ENCODE results near the gene MAD1L1. TPM values are rescaled to one million over a fixed set of nuclear protein-coding genes. Genes with fewer than 3 reads are reported as not detected.

MAD1L1 gene
- total RNA-seq, 2 donors from 2014 or later: 34.2 to 53.5 TPM

DNA sequence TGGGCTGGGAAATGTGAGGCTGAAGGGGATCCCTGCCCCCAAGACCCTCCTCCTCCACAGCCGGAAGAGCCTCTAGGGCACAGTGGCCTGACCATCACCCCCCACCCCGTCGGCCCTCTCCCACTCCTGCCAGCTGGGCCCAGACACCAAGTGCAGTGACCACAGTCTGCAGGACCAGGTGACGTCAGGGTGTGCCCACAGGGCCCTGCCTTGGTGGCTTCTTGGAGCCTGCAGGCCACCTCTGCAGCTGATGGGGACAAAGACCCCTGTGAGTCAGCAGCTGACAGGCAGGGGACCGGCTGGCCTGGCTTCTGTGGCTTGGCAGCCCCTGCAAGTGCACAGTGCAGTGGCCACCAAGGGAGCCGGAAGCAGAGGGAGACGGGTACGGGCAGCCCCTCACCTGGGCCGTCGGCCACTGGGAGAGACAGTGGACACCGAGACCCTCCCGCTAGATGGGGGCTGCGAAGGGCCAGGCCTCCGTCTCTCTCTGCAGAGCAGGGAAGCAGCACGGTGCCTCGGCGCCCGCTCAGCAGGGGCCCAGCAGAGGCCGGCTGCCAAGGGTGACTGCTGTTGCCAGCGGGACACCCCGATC is 288.0 kb downstream of the MAD1L1 start:
- DNase-seq (ENCODE audit: low spot score in 2 of 2): no peak
- H3K9me3 Mint-ChIP-seq: no peaks in the 10 kb centered on the region
- ATAC-seq: no peak
- H3K27ac Mint-ChIP-seq: peak overlapping the region in 1 of 2 donors; percentile 72
- no peaks in the 10 kb centered on the region for H3K36me3 Mint-ChIP-seq

DNA sequence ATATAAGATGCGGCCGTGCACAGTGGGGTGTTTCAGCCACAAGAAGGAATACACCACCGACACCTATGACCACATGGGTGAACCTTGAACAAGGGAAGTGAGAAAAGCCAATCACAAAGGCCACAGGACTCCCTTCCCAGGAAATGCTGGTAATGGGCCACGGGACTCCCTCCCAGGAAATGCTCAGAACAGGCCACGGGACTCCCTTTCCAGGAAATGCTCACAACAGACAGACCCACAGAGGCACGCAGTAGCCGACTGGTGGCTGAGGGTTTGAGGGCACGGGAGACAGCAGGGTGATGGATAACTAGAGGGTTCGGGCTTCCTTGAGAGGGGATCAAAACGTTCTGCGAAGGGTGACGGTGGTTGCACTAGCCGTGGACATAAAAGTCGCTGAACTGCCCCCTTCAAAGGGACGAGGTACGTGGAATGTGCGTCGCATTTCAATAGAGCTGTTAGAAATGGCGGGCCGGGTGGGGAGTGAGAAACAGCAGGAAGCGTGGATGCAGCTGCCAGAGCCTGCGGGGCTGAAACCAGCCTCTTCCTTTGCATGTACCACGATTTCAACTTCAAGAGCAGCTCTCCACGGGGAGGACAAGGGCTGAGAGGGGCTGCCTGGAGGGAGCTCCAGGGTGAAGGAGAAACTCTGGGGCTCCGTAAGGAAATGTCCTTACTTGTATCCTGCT is 288.7 kb downstream of the MAD1L1 start:
- Mint-ChIP-seq H3K27ac (peak overlapping the region; percentile 55 to 72), H3K9me3 (no peaks in the 10 kb centered on the region), H3K36me3 (peaks cover under 1 to 3% of the 10 kb centered on the region in 2 donors)
- peak in 1 of 2 donors; percentile 74 for DNase-seq (ENCODE audit: low spot score in 2 of 2)
- ATAC-seq: no peak

DNA sequence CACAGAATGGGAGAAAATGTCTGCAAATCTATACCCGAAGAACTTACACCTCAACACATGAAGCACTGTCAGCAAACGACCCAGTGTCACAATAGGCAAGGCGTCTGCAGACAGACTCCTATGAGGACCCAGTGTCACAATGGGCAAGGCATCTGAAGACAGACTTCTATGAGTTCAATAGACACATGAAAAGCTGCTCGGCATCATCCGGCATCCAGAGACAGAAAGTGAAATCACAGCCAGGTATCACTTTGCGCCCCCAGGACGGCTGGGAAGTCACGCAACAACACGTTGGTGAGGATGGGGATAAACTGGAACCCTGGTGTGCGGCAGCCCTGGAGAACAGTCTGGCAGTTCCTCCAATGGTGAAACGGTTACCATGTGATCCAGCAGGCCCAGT is 289.4 kb downstream of the MAD1L1 start:
- Mint-ChIP-seq H3K27ac (peak overlapping the region in 1 of 2 donors; percentile 72), H3K9me3 (no peaks in the 10 kb centered on the region), H3K36me3 (peaks cover 7 to 9% of the 10 kb centered on the region in 2 donors)
- DNase-seq (ENCODE audit: low spot score in 2 of 2) (no peak), ATAC-seq (no peak)

DNA sequence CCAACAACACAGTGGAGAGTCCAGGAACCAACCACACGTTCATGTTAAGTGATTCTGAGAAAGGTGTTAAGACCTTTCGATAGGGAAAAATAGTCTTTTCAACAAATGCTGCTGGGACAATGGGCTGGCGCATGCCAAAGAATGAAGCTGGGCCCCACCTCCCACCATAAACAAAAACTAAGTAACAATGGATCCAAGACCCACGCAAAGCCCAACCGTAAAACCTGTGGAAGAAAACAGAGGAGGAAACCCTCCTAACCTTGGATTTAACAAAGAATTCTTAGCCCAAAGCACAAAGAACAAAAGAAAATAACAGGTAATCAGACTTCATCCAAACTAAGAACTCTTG is 289.8 kb downstream of the MAD1L1 start:
- ATAC-seq (no peak), DNase-seq (ENCODE audit: low spot score in 2 of 2) (no peak)
- Mint-ChIP-seq H3K27ac (peak overlapping the region in 1 of 2 donors; percentile 72), H3K36me3 (peaks cover 11 to 12% of the 10 kb centered on the region in 2 donors), H3K9me3 (no peaks in the 10 kb centered on the region)

DNA sequence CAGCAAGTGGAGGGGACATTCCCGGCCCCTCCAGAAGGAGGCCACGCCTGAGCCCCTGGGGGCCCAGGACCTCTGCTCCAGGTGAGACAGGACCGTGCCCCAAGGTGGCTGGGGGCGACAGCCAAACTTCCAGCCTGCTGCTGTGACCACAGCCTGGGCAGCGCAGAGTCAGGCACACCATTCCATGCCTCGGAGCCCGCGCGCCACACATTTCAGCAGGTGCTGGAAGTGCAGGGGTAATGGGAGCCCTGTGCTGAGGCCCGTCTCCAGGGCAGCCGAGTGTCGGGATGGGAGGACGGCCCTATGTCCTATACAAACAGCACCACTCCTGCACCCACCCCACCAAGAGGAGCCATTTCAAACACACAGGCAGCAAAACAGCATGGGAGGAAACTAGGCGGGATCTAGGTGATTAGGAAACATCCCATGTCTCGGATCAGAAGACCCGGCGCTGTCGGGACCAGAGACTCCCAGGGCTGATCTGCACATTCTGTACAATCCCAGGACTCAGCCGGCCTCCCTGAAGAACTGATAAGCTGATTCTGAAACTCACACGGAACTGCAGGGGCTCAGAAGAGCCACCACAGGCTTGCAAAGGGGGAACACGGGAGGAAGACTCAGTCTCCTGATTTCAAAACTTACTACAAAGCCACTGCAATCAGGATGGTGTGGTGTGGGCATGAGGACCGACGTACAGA is 290.4 kb downstream of the MAD1L1 start:
- Mint-ChIP-seq H3K9me3 (no peaks in the 10 kb centered on the region), H3K36me3 (peaks cover 12% of the 10 kb centered on the region in 2 donors), H3K27ac (peak overlapping the region in 1 of 2 donors; percentile 72)
- no peak for ATAC-seq
- DNase-seq (ENCODE audit: low spot score in 2 of 2): no peak

DNA sequence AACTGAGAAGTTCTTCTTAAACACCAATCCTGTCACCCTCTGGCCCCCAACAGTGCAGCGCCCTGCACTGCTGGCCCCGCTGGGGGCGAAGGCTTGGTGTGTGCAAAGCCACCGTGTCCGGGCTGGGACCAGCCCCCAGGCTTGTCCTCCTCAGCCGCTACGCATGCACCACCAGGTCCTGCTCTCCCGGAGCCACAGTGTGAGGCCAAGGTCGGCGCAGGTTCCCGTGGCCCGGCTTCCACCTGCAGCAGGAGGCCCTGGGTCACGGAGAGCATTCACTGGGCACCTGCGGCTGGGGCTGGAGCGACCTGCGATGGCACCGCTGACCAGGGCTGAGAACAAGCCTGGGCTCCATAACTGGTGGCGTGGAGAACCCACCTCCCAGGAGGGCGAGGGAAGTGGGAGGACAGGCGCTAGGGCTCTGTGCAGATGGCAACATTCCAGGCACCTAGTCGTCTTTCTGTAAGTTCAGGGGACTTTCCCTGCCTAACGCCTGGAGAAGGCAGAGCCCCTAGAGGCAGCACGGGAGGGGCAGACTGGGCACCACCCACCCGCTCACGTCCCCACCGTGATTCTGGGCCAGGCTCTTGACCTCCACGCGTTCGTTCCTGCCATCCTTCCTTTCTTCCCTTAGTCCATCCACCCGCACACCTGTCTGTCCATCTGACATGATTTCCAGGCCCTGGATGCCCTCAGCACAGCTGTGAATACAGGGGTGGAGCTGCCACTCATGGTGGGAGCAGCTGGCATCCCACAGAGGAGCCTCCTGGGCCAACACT is 291.1 kb downstream of the MAD1L1 start:
- DNase-seq (ENCODE audit: low spot score in 2 of 2): no peak
- H3K36me3 Mint-ChIP-seq: peaks cover 12% of the 10 kb centered on the region in 2 donors

DNA sequence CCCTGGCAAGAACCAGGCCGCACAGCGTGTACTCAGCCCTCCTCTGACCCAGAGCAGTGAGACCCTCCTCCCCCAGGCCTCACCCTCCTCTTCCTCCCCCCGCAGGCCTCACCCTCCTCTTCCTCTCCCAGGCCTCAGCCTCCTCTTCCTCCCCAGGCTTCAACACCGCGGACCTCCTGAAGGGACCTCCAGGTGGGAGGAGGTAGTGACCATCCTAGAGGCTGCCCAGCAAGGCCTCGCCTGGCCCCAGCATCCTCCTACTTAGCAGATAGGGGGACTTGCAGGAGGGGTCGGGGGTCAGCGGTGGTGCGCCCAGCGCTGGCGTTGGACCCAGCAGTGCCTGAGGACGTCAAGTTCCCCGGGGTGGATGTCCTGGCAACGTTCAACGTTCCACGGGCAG is 291.9 kb downstream of the MAD1L1 start:
- Mint-ChIP-seq H3K9me3 (no peaks in the 10 kb centered on the region), H3K27ac (peak overlapping the region; percentile 68 to 93), H3K36me3 (peaks cover 12% of the 10 kb centered on the region in 2 donors)
- DNase-seq (ENCODE audit: low spot score in 2 of 2) (no peak), ATAC-seq (peak; percentile 17 to 25)

More for the DNA sequence above, 291.1 kb downstream of the MAD1L1 start:
- Mint-ChIP-seq H3K9me3 (no peaks in the 10 kb centered on the region), H3K27ac (peak overlapping the region in 1 of 2 donors; percentile 93)
- no peak for ATAC-seq

DNA sequence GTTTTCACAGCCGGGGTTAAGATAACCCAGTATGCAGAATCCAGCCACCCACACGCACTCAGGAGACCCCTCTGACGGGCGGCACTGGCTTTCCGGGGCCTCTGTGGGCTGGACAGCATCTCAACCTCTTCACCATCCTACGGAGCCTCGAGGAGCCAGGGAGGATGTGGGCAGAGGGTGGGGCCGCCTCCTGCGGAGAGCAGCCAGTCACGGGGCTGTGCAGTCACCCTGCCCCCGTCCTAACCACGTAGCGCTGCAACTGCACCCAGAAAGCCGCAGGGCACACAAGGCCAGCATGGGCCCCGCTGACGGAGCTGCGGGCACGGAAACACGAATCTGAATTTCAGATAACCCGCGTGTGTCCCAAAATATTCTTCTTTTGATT is 292.4 kb downstream of the MAD1L1 start:
- peak overlapping the region; percentile 74 to 93 for H3K27ac Mint-ChIP-seq
- peaks cover 12% of the 10 kb centered on the region in 2 donors for H3K36me3 Mint-ChIP-seq
- ATAC-seq: peak; percentile 88 to 93
- DNase-seq (ENCODE audit: low spot score in 2 of 2): peak; percentile 78 to 96
- no peaks in the 10 kb centered on the region for H3K9me3 Mint-ChIP-seq

DNA sequence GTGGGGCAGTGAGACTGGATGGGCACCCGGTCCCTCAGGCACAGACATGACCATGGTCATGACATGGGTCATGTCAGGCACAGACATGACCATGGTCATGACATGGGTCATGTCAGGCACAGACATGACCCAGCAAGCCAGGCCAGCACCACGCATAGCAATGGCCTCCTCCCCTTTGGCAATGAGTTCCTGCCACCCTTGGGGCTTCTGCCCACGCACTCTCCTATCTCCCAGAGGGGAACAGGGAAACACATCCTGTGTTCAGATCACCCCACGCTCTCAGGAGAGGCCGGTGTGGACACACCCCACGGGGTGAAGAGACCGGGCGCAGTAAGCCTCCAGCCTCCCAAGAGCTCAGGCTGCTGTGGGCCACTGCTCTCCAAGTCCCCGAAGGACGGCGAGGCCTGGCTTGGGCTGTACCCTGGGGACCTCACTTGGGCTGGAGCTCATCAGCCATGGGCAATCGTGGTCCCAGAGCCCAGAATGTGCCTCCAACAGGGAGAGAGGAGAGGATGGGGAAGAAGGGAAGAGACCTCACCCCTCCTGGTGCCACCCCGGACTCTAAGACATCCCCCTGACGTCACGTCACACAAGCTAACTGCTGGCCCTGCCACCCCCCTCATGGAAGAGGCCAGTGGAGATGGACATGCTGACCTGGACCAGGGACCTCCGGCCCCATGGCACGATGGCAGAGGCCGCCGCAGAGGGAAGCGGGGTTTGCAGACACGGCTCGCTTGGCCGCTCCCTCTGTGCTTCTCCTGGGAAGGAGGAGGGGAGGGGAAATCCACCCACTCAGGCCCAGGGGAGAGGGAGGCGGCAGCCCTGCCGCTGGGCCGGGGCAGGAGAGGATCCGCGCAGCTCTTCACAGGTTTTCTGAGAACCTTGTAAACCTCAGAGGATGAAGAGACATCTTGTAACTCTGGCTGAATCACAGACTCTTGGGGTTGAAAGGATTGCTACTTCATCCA is 293.0 kb downstream of the MAD1L1 start:
- ATAC-seq: peak; percentile 2 to 66

DNA sequence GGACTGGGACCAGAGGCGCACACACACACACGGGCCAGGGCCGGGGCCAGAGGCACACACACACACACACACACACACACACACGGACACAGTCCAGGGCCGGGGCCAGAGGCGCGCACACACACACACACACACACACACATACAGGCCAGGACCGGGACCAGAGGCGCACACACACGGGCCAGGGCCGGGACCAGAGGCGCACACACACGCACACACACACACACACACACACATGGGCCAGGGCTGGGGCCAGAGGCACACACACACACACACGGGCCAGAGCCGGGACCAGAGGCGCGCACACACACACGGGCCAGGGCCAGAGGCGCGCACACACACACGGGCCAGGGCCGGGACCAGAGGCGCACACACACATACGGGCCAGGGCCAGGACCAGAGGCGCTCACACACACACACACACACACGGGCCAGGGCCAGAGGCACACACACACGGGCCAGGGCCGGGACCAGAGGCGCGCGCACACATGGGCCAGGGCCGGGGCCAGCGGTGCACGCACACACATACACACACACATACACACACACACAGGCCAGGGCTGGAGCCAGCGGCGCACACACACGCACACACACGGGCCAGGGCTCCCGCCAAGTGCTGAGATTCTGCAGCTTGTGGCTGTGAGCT is 293.8 kb downstream of the MAD1L1 start:
- peaks cover 12 to 20% of the 10 kb centered on the region in 2 donors for H3K36me3 Mint-ChIP-seq
- ATAC-seq: peak in 1 of 2 donors; percentile 3
- no peaks in the 10 kb centered on the region for H3K9me3 Mint-ChIP-seq
- peak overlapping the region; percentile 73 to 93 for H3K27ac Mint-ChIP-seq
- DNase-seq (ENCODE audit: low spot score in 2 of 2): no peak

More for the DNA sequence above, 293.0 kb downstream of the MAD1L1 start:
- DNase-seq (ENCODE audit: low spot score in 2 of 2): peak in 1 of 2 donors; percentile 35
- no peaks in the 10 kb centered on the region for H3K9me3 Mint-ChIP-seq
- peak overlapping the region; percentile 74 to 93 for H3K27ac Mint-ChIP-seq
- H3K36me3 Mint-ChIP-seq: peaks cover 12% of the 10 kb centered on the region in 2 donors

DNA sequence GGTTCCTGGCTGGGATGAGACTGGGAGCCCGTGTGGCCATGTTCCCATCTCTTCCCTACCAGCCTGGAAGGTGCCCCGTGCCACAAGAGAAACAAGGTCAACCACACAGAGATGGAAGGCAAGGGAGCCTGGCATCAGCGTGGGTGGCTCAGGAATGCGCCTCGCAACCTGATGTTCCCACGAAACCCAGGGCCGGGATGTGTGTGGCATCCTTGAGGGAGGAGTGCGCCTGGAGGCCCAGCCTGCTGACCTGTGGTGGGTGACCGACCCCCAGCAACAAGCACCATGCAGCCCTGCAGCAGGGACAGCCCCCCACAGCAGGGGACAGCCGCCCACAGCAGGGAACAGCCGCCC is 295.5 kb downstream of the MAD1L1 start:
- H3K36me3 Mint-ChIP-seq: peaks cover 15 to 21% of the 10 kb centered on the region in 2 donors
- DNase-seq (ENCODE audit: low spot score in 2 of 2) (no peak), ATAC-seq (no peak)
- no peaks in the 10 kb centered on the region for H3K9me3 Mint-ChIP-seq
- no peak overlapping the region for H3K27ac Mint-ChIP-seq

DNA sequence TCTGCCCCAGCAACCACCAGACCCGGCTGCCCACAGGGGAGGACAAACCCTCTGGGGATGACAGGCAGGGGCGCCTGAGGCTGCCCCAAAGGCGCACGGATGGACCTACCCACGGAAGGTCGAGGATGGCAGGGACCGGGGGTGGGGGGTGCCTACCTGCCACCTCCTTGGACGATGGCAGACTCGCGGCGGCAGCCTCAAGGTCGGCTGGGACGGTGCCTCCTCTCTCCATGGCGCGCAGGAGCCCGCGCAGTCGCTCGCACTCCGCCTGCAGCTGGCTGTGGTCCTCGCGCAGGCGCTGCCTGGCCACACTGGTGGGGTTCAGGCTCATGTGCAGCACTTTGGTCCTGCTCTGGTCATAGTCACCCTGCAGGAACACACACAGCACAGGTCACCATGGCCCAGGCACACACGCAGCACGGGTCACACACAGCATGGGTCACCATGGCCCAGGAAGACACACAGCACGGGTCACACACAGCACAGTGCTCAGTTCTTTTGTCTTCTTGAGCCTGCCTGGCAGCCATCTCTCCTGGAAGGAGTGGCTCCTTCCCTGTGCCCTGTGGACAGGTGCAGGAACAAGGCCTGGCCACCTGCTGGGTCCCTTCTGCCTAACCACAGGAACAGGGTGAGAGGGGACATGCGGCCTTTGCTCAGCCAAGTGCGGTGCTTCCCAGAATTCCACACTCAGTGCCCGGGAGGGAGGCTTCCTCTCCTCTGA is 296.1 kb downstream of the MAD1L1 start:
- H3K9me3 Mint-ChIP-seq: no peaks in the 10 kb centered on the region

DNA sequence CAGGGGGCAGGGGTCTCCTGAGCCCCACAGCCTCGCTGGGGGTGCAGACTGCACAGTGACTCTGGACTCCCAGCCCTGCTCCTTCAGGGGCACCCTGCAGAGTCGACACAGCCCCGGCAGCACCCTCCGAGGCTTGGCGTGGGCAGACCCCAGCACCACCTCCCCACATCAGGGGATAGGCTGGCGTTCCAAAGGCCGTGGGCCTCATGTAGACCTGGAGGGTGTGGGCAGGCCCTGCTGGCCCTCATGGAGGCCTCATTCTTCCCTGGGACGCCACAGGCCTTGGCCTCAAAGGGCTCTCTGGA is 296.8 kb downstream of the MAD1L1 start:
- Mint-ChIP-seq H3K27ac (no peak overlapping the region), H3K36me3 (peaks cover 21 to 25% of the 10 kb centered on the region in 2 donors), H3K9me3 (no peaks in the 10 kb centered on the region)
- ATAC-seq (no peak), DNase-seq (ENCODE audit: low spot score in 2 of 2) (no peak)

More for the DNA sequence above, 296.1 kb downstream of the MAD1L1 start:
- Mint-ChIP-seq H3K27ac (no peak overlapping the region), H3K36me3 (peaks cover 20 to 21% of the 10 kb centered on the region in 2 donors)
- no peak for DNase-seq (ENCODE audit: low spot score in 2 of 2)
- no peak for ATAC-seq

DNA sequence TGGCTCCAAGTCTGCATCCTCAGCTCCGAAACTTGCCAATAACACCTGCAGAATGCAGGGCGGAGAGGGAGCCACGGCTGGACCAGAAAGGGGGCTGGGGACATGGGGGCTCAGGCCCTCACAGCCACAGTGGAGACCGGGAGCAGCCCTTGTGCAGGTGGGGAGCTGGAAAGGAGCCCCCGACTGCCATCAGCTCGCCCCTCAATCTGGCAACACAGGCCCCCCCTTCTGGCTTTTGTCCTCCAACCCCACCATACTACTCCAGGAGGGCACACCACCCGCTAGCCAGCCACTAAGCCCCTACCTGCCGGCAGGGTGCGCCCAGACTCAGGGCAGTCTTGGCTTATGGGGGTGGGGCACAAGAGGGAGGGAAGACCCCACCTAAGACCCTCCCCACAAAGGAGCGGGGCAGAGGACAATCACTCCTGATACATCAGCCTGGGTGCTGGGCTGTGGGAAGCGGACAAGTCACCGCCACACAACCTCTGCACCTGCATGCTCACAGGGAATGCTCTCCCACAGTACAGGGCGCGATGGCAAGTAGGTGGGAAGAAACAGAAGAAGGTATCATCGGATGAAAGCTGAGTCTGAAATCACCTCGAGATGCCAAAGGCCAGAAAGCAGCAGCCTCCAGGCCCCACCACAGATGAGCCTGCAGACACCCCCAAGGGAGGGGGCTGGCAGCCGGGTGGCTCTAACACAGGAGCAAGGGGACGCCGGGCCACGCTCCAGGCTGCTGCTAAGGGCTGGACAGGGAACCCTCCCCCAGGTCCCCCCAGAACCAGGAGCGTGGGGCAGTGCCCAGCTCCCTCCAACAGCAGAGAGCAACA is 297.4 kb downstream of the MAD1L1 start:
- DNase-seq (ENCODE audit: low spot score in 2 of 2) (no peak), ATAC-seq (no peak)
- H3K9me3 Mint-ChIP-seq: no peaks in the 10 kb centered on the region
- H3K36me3 Mint-ChIP-seq: peaks cover 21 to 25% of the 10 kb centered on the region in 2 donors
- no peak overlapping the region for H3K27ac Mint-ChIP-seq

Data from activated naive CD4-positive, alpha-beta T cell treated with anti-CD3 and anti-CD28 coated beads, Interleukin-2, amount 50 U/mL, for 72 hours (primary cell).